HCT116 (cell line): ENCODE results near the gene TIGD2. TPM values are rescaled to one million over a fixed set of nuclear protein-coding genes. Genes with fewer than 3 reads are reported as not detected.

Source experiments
- ATAC-seq: fragments of 200-7000 bp; cut with Tn5 transposase; 2 replicates; pipeline ENCODE4 v1.9.1; 2020; ENCODE audit warnings: mild to moderate bottlenecking, moderate library complexity
- BruUV-seq: library from RNA; stranded (reverse); fragments of 400-500 nt; replicated peaks from 2 replicates; lab custom pipeline; 2021; lab: Mats Ljungman, UMichigan
- CTCF ChIA-PET: fragments of 300-600 bp; sonication (Branson Sonifier 250); formaldehyde crosslinking; loops from one replicate; lab custom pipeline; 2021; ENCODE audit warnings: antibody characterized with exemption; lab: Charles Lee
- POLR2A ChIA-PET: fragments of 300-600, 350-600 bp; sonication (Branson Sonifier 250); formaldehyde crosslinking; loops from one replicate; lab custom pipeline; 2021; ENCODE audit warnings: antibody characterized with exemption; lab: Charles Lee
- RAD21 ChIA-PET, 2 experiments: fragments of 300-600 bp; sonication (Branson Sonifier 250); formaldehyde crosslinking; loops; one replicate each; lab custom pipeline; 2023; ENCODE audit warnings: low total read pairs in 2 of 2; ENCODE audit not compliant: uncharacterized antibody in 2 of 2, unreplicated experiment in 2 of 2, low non-redundant PET in 1 of 2; lab: Charles Lee
- DNase-seq: peaks from one replicate; pipeline ENCODE4 v3.0.0-alpha.2; 2010; ENCODE audit warnings: low read depth, low spot score
- H2AFZ ChIP-seq: fragments of 200-600 bp; shearing (Covaris generic), sonication (generic); 2 replicates; pipeline ENCODE4 v1.6.1; 2017; ENCODE audit warnings: low read depth, mixed run types, mixed read lengths, antibody characterized with exemption, low read length; ENCODE audit not compliant: poor library complexity, severe bottlenecking
- H3K27ac ChIP-seq: 2 replicates; pipeline ENCODE4 v1.5.1; 2012; ENCODE audit warnings: low read depth, low read length
- H3K27me3 ChIP-seq: fragments of 200-600 bp; sonication (generic); 2 replicates; pipeline ENCODE4 v1.6.1; 2016; ENCODE audit warnings: mixed run types, low read length, mixed read lengths; ENCODE audit not compliant: insufficient read depth
- H3K36me3 ChIP-seq, 2 experiments: fragments of 200-500 bp in 1 of 2; fragments of 200-600 bp in 1 of 2; sonication (Bioruptor generic) in 1 of 2; sonication (generic) in 1 of 2; 2 replicates each; pipeline versions ENCODE4 v1.5.1 to v1.6.1; 2014 to 2016; ENCODE audit warnings: low read length in 2 of 2, inconsistent platforms in 1 of 2, mixed read lengths in 1 of 2, mixed run types in 1 of 2; ENCODE audit not compliant: insufficient read depth in 2 of 2, control insufficient read depth in 1 of 2
- H3K4me1 ChIP-seq, 2 experiments: fragments of 200-600 bp in 1 of 2; sonication (generic) in 1 of 2; 2 replicates each; pipeline versions ENCODE4 v1.5.1 to v1.6.1; 2012 to 2017; ENCODE audit warnings: low read length in 2 of 2, inconsistent platforms in 1 of 2, mild to moderate bottlenecking in 1 of 2, mixed read lengths in 1 of 2, mixed run types in 1 of 2, moderate library complexity in 1 of 2; ENCODE audit not compliant: insufficient read depth in 2 of 2, control insufficient read depth in 1 of 2
- H3K4me2 ChIP-seq: fragments of 200-600 bp; sonication (generic); 2 replicates; pipeline ENCODE4 v1.6.1; 2017; ENCODE audit warnings: mixed run types, low read length, mixed read lengths
- H3K4me3 ChIP-seq, 2 experiments: fragments of 200-600 bp in 1 of 2; sonication (generic) in 1 of 2; replicated peaks in 1 of 2; 2 replicates each; pipeline ENCODE4 v1.5.1; 2011 to 2016; ENCODE audit warnings: low read length in 2 of 2, control low read depth in 1 of 2, low read depth in 1 of 2, mild to moderate bottlenecking in 1 of 2, mixed read lengths in 1 of 2, mixed run types in 1 of 2
- H3K79me2 ChIP-seq: fragments of 200-600 bp; sonication (generic); 2 replicates; pipeline ENCODE4 v1.6.1; 2017; ENCODE audit warnings: mild to moderate bottlenecking, mixed run types, low read length, moderate library complexity, mixed read lengths; ENCODE audit not compliant: insufficient read depth
- H3K9ac ChIP-seq: fragments of 200-600 bp; sonication (generic); 2 replicates; pipeline ENCODE4 v1.6.1; 2016; ENCODE audit warnings: low read length, mixed read lengths
- H3K9me2 ChIP-seq: fragments of 200-600 bp; sonication (generic), shearing (Covaris generic); 2 replicates; pipeline ENCODE4 v1.6.1; 2017; ENCODE audit warnings: mixed run types, mild to moderate bottlenecking, moderate library complexity; ENCODE audit not compliant: insufficient read depth
- H3K9me3 ChIP-seq, 2 experiments: fragments of 200-500 bp in 1 of 2; fragments of 200-600 bp in 1 of 2; sonication (Bioruptor generic) in 1 of 2; sonication (generic) in 1 of 2; 2 replicates each; pipeline ENCODE4 v1.6.1; 2014 to 2017; ENCODE audit warnings: low read length in 2 of 2, mixed read lengths in 2 of 2, inconsistent platforms in 1 of 2, low read depth in 1 of 2, mild to moderate bottlenecking in 1 of 2, mixed run types in 1 of 2, moderate library complexity in 1 of 2; ENCODE audit not compliant: control insufficient read depth in 1 of 2, insufficient read depth in 1 of 2
- H4K20me1 ChIP-seq: fragments of 200-600 bp; sonication (generic), shearing (Covaris generic); 2 replicates; pipeline ENCODE4 v1.6.1; 2017; ENCODE audit warnings: mixed run types, mild to moderate bottlenecking, moderate library complexity; ENCODE audit not compliant: insufficient read depth
- EGR1 ChIP-seq: IDR thresholded peaks from 2 replicates; pipeline ENCODE4 v1.6.1; 2012; ENCODE audit warnings: low read depth
- FOSL1 ChIP-seq: IDR thresholded peaks from 2 replicates; pipeline ENCODE4 v1.6.1; 2012; ENCODE audit warnings: low read depth
- JUND ChIP-seq: IDR thresholded peaks from 2 replicates; pipeline ENCODE4 v1.6.1; 2012
- POLR2A ChIP-seq: IDR thresholded peaks from 2 replicates; pipeline ENCODE4 v1.7.0; 2011; ENCODE audit warnings: borderline replicate concordance; ENCODE audit not compliant: insufficient read depth, insufficient read length; ENCODE audit errors: extremely low read depth
- SP1 ChIP-seq: IDR thresholded peaks from 2 replicates; pipeline ENCODE4 v1.6.1; 2012; ENCODE audit warnings: low read depth
- YY1 ChIP-seq: IDR thresholded peaks from 2 replicates; pipeline ENCODE4 v1.6.1; 2011; ENCODE audit warnings: low read length, low read depth, moderate library complexity, mild to moderate bottlenecking; ENCODE audit not compliant: insufficient replicate concordance; ENCODE audit errors: extremely low read depth
- intact Hi-C: fragments of 100-400 bp; cut with micrococcal nuclease; formaldehyde crosslinking; loops from 2 replicates; pipeline ENCODE4 v1.10.0; 2022
- total RNA-seq: library from RNA; stranded (reverse); gene quantifications from one replicate; pipeline ENCODE4 v1.2.1, GENCODE V29; 2021; ENCODE audit not compliant: unreplicated experiment
- TF ChIP-seq, protein P1 (sequence below), 3 experiments: fragments of 200-600 bp in 1 of 3; sonication (generic) in 1 of 3; IDR thresholded peaks in 2 of 3; conservative IDR thresholded peaks in 1 of 3; 2 replicates each; pipeline ENCODE4 v1.5.1; 2012 to 2017; ENCODE audit warnings: low read depth in 2 of 3, low read length in 2 of 3, antibody characterized with exemption in 1 of 3, borderline replicate concordance in 1 of 3, control low read depth in 1 of 3, mild to moderate bottlenecking in 1 of 3, mixed read lengths in 1 of 3, mixed run types in 1 of 3, moderate library complexity in 1 of 3; ENCODE audit not compliant: insufficient read depth in 1 of 3

TIGD2 gene
- total RNA-seq, 1 experiment from 2014 or later, result 10.3 TPM

DNA sequence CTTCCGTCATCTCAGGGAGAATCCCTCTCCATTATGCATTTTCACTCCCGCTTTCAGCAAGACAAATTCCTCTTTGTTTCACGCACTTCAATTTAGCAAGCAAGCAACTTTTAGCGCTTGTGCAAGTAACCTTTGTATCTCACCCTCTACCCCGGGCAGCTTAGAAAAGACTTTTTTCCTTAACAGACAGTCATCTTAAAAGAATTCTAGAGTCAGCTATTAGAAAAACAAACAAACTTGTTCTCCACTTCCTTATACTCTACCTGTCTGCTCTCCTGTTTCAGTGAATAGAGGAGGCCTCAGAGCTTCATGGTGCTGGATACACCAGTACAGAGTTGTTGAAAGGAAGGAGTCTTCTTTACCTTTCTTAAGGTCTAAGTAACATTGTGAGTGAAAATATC is 12.1 kb downstream of the TIGD2 start:
- Histone ChIP-seq H2AFZ (peak overlapping the region; percentile 1), H4K20me1 (no peaks in the 10 kb centered on the region), H3K36me3 (no peaks in the 10 kb centered on the region), H3K4me2 (peak overlapping the region; percentile 59), H3K4me3 (no peak overlapping the region; a peak in 1 of 4 replicates), H3K9ac (no peak overlapping the region), H3K79me2 (no peaks in the 10 kb centered on the region), H3K27me3 (no peaks in the 10 kb centered on the region), H3K9me3 (no peaks in the 10 kb centered on the region), H3K9me2 (no peaks in the 10 kb centered on the region), H3K4me1 (peaks cover 28 to 47% of the 10 kb centered on the region in 2 experiments), H3K27ac (peak overlapping the region; percentile 43; the same call in 1 of the 2 replicates)
- peak; percentile 40 for ATAC-seq
- intact Hi-C loops, result no loop called here
- BruUV-seq, result no TSS peak
- peak; percentile 38 for TF ChIP-seq JUND
- no peak for TF ChIP-seq POLR2A
- TF ChIP-seq EGR1, result no peak
- TF ChIP-seq, protein P1, sequence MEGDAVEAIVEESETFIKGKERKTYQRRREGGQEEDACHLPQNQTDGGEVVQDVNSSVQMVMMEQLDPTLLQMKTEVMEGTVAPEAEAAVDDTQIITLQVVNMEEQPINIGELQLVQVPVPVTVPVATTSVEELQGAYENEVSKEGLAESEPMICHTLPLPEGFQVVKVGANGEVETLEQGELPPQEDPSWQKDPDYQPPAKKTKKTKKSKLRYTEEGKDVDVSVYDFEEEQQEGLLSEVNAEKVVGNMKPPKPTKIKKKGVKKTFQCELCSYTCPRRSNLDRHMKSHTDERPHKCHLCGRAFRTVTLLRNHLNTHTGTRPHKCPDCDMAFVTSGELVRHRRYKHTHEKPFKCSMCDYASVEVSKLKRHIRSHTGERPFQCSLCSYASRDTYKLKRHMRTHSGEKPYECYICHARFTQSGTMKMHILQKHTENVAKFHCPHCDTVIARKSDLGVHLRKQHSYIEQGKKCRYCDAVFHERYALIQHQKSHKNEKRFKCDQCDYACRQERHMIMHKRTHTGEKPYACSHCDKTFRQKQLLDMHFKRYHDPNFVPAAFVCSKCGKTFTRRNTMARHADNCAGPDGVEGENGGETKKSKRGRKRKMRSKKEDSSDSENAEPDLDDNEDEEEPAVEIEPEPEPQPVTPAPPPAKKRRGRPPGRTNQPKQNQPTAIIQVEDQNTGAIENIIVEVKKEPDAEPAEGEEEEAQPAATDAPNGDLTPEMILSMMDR (IDR thresholded peaks at IDR 0.05 in 2 of 3, conservative IDR thresholded peaks at IDR 0.05 in 1 of 3; ENCODE audit: borderline replicate concordance in 1 of 3, insufficient read depth in 1 of 3, low read depth in 2 of 3, low read length in 2 of 3), result no peak
- TF ChIP-seq FOSL1, result peak; percentile 43; the same call in 1 of the 2 replicates
- ChIA-PET POLR2A (no interaction called here), CTCF (interaction anchor here (1.8 kb wide), 1 partner anchor 103 kb away, joined by 5 read pairs; no protein-coding TSS in a partner anchor), RAD21 (no interaction called here)
- no peak for DNase-seq

DNA sequence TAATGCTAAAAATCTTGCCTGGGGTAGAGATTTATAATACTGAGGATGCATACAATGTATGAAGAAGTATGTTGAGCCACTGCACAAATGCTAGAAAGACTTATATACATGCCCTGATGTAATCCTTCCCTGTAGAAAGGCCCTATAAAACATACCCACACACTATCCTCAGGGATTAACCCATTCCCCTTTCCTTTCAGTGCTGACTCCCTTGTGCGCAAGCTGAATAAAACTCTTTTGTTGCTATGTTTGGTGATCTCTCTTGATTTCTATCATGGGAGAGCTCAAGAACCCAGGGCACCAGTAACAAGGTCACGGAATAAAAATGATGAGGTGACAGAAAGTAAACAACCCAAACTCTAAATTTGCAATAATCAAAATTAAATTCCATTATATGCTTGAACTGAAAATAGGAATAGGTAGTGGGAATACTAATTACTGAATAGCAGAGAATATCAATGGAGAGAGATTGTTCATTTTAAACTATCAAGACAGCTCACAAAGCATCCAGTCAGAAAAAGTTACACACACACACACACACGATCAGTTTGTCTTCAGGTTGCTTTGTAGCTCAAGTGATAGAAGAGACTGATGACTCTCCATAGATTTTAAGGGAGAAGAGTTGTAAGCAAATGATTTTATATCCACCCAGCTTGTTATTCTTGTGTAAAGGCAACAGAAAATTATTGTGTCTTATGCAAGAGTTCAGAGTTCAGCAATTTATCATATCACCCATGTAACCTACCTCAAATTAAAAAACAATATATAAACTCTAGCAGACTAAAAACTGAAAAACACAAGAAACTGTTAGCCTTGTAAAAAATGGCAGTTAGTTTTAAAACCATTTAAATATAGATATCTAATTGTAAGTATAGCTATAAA is 14.8 kb downstream of the TIGD2 start:
- Histone ChIP-seq H4K20me1 (no peaks in the 10 kb centered on the region), H3K4me2 (no peak overlapping the region), H3K4me1 (peaks cover 28 to 36% of the 10 kb centered on the region in 2 experiments), H3K36me3 (no peaks in the 10 kb centered on the region), H3K4me3 (no peak overlapping the region), H3K27me3 (no peaks in the 10 kb centered on the region), H3K9ac (no peak overlapping the region), H3K79me2 (no peaks in the 10 kb centered on the region), H3K27ac (no peak overlapping the region), H3K9me2 (no peaks in the 10 kb centered on the region), H3K9me3 (no peaks in the 10 kb centered on the region), H2AFZ (no peak overlapping the region)
- ChIA-PET POLR2A (no interaction called here), CTCF (no interaction called here), RAD21 (no interaction called here)
- TF ChIP-seq SP1, result no peak
- TF ChIP-seq YY1, result no peak
- BruUV-seq, result no TSS peak
- DNase-seq, result no peak
- intact Hi-C loops, result no loop called here
- ATAC-seq, result no peak
